ENCODE measurements around the gene SHOC2. TPM values are rescaled to one million over a fixed set of nuclear protein-coding genes. Genes with fewer than 3 reads are reported as not detected.

The SHOC2 gene
- polyA plus RNA-seq, 1 of the 3 experiments (the other 2 are of a cell fraction), result 6.9 TPM

- no peaks in the 10 kb centered on the region for H3K9me2 ChIP-seq
- no peaks in the 10 kb centered on the region for H3K9me3 ChIP-seq
- peaks cover 26 to 53% of the 10 kb centered on the region in 2 experiments for H3K36me3 ChIP-seq (replicated peaks in 1 of 2; ENCODE audit: control insufficient read depth in 1 of 2, insufficient read depth in 2 of 2, low read length in 1 of 2)
- H4K20me1 ChIP-seq (ENCODE audit: insufficient read depth), result peaks cover 13% of the 10 kb centered on the region; the same call in 1 of the 2 replicates
- no peak overlapping the region for H2AFZ ChIP-seq (ENCODE audit: low read depth)
- DNase-seq, result no peak
- H3K4me3 ChIP-seq (ENCODE audit: low read depth in 2 of 2, low read length in 1 of 2), result no peak overlapping the region
- H3K79me2 ChIP-seq (ENCODE audit: insufficient read depth), result peaks cover 36% of the 10 kb centered on the region
- no peak for TF ChIP-seq CTCF (IDR thresholded peaks at IDR 0.05)
- no peak for TF ChIP-seq RFX5 (IDR thresholded peaks at IDR 0.05; ENCODE audit: low read length)
- no peak for TF ChIP-seq MXI1 (IDR thresholded peaks at IDR 0.05; ENCODE audit: low read depth, low read length)
- no peak for TF ChIP-seq YY1 (IDR thresholded peaks at IDR 0.05; ENCODE audit: low read depth)
- TF ChIP-seq CHD2 (IDR thresholded peaks at IDR 0.05; ENCODE audit: low read length, partially characterized antibody), result no peak
- TF ChIP-seq NRF1 (IDR thresholded peaks at IDR 0.05; ENCODE audit: low read depth, low read length), result no peak
- TF ChIP-seq PBX3 (IDR thresholded peaks at IDR 0.05), result no peak
- no peak for TF ChIP-seq RAD21 (IDR thresholded peaks at IDR 0.05; ENCODE audit: low read length)
- TF ChIP-seq EZH2phosphoT487 (IDR thresholded peaks at IDR 0.05; ENCODE audit: borderline replicate concordance, low read depth), result no peak
- peaks cover 0 to 15% of the 10 kb centered on the region in 2 experiments; a peak in 2 of 4 replicates for H3K4me1 ChIP-seq (ENCODE audit: control insufficient read depth in 1 of 2, insufficient read depth in 2 of 2, low read depth in 1 of 2, low read length in 1 of 2)
- H3K9ac ChIP-seq, result no peak overlapping the region
- H3F3A ChIP-seq (replicated peaks; ENCODE audit: insufficient read depth), result peaks cover 3% of the 10 kb centered on the region
- H3K27me3 ChIP-seq (ENCODE audit: insufficient read depth), result no peaks in the 10 kb centered on the region
- H3K27ac ChIP-seq (ENCODE audit: low read depth in 2 of 2, low read length in 1 of 2), result no peak overlapping the region
- POLR2A ChIA-PET, result no interaction called here
- WGBS (ENCODE audit: low lambda C conversion rate), result 98% methylated on average over 1 of the region's 1 CpG
- CTCF ChIA-PET, result interaction anchor here (1.1 to 1.6 kb wide), 3 partner anchors 10 to 131 kb away, joined by 3 to 7 read pairs (median 5); no protein-coding TSS in a partner anchor
- H3K4me2 ChIP-seq, result no peak overlapping the region
Observed at GRCh38 chr10:110876788-110877187, 42.6 kb upstream of the SHOC2 start.

- no peaks in the 10 kb centered on the region for H3K27me3 ChIP-seq (ENCODE audit: insufficient read depth)
- no peaks in the 10 kb centered on the region; the same call in 1 of the 2 replicates for H4K20me1 ChIP-seq (ENCODE audit: insufficient read depth)
- ChIA-PET CTCF (interaction anchor here (1.2 to 4.6 kb wide), 6 partner anchors 12 to 146 kb away, joined by 3 to 17 read pairs (median 6); no protein-coding TSS in a partner anchor), POLR2A (no interaction called here)
- H3K4me2 ChIP-seq, result no peak overlapping the region
- H3K79me2 ChIP-seq (ENCODE audit: insufficient read depth), result peaks cover 11% of the 10 kb centered on the region
- no peak overlapping the region; a peak in 1 of 4 replicates for H3K27ac ChIP-seq (ENCODE audit: low read depth in 2 of 2, low read length in 1 of 2)
- H3K4me3 ChIP-seq (ENCODE audit: low read depth in 2 of 2, low read length in 1 of 2), result no peak overlapping the region
- DNase-seq, result no peak
- no peak overlapping the region for H3K9ac ChIP-seq
- H3K36me3 ChIP-seq (replicated peaks in 1 of 2; ENCODE audit: control insufficient read depth in 1 of 2, insufficient read depth in 2 of 2, low read length in 1 of 2), result peaks cover 55 to 84% of the 10 kb centered on the region in 2 experiments
- WGBS (ENCODE audit: low lambda C conversion rate), result 94% methylated on average over 3 of the region's 3 CpGs
- no peaks in the 10 kb centered on the region for H3F3A ChIP-seq (replicated peaks; ENCODE audit: insufficient read depth)
- H3K9me2 ChIP-seq, result no peaks in the 10 kb centered on the region
- H2AFZ ChIP-seq (ENCODE audit: low read depth), result no peak overlapping the region
- H3K4me1 ChIP-seq (ENCODE audit: control insufficient read depth in 1 of 2, insufficient read depth in 2 of 2, low read depth in 1 of 2, low read length in 1 of 2), result peaks cover 0 to 10% of the 10 kb centered on the region in 2 experiments; a peak in 2 of 4 replicates
- no peaks in the 10 kb centered on the region for H3K9me3 ChIP-seq
- TF ChIP-seq FOXM1 (IDR thresholded peaks at IDR 0.05; ENCODE audit: low read depth) (no peak), JUND (IDR thresholded peaks at IDR 0.05) (no peak), GATA2 (CRISPR knock-in tag; IDR thresholded peaks at IDR 0.05) (no peak), SMC3 (IDR thresholded peaks at IDR 0.05; ENCODE audit: low read depth, low read length) (no peak), MXI1 (IDR thresholded peaks at IDR 0.05; ENCODE audit: low read depth, low read length) (no peak), GABPA (IDR thresholded peaks at IDR 0.05; ENCODE audit: low read depth) (no peak), MEF2A (IDR thresholded peaks at IDR 0.05; ENCODE audit: borderline replicate concordance, low read depth) (no peak), FOSL2 (IDR thresholded peaks at IDR 0.05; ENCODE audit: borderline replicate concordance, low read depth) (no peak), SIN3A (IDR thresholded peaks at IDR 0.05; ENCODE audit: borderline replicate concordance, low read depth, low read length) (no peak), USF2 (IDR thresholded peaks at IDR 0.05; ENCODE audit: borderline replicate concordance, low read depth, low read length) (no peak), POLR2AphosphoS5 (IDR thresholded peaks at IDR 0.05; ENCODE audit: low read depth, low read length) (no peak), NRF1 (IDR thresholded peaks at IDR 0.05; ENCODE audit: low read depth, low read length) (no peak), ZBTB33 (IDR thresholded peaks at IDR 0.05; ENCODE audit: borderline replicate concordance, low read depth) (no peak), RFX5 (IDR thresholded peaks at IDR 0.05; ENCODE audit: low read length) (no peak), NFIC (IDR thresholded peaks at IDR 0.05; ENCODE audit: borderline replicate concordance) (no peak), TCF12 (IDR thresholded peaks at IDR 0.05) (no peak), TEAD4 (IDR thresholded peaks at IDR 0.05; ENCODE audit: borderline replicate concordance, insufficient read depth) (no peak)
Observed at GRCh38 chr10:110880012-110880411, 39.4 kb upstream of the SHOC2 start.

Measured in SK-N-SH (cell line).